AG04450 (cell line): ENCODE data around the gene TJP2. TPM values are rescaled to one million over a fixed set of nuclear protein-coding genes. Genes with fewer than 3 reads are reported as not detected.
A peak's percentile ranks its signal among the peaks of the same experiment; 100 is the strongest.

ENCODE experiments used
- CTCF ChIA-PET: fragments of 300-600, 350-600 bp; formaldehyde crosslinking; extraction: SDS; loops from one replicate; lab custom pipeline; 2022; ENCODE audit warnings: antibody characterized with exemption, inconsistent platforms; lab: Charles Lee
- POLR2A ChIA-PET: fragments of 350-600 bp; formaldehyde crosslinking; extraction: SDS; loops from one replicate; lab custom pipeline; 2021; ENCODE audit warnings: antibody characterized with exemption, inconsistent platforms; lab: Yijun Ruan, JAX
- DNase-seq: peaks from one replicate; pipeline ENCODE4 v3.0.0-alpha.2; 2011; ENCODE audit warnings: low read depth, low spot score
- H3K27ac ChIP-seq: one replicate; pipeline ENCODE4 v1.5.1; 2012; ENCODE audit warnings: low read depth, low read length, control low read depth
- H3K27me3 ChIP-seq: one replicate; pipeline ENCODE4 v1.6.0; 2012; ENCODE audit warnings: low read length; ENCODE audit not compliant: control insufficient read depth, insufficient read depth
- H3K4me3 ChIP-seq: 2 replicates; pipeline ENCODE4 v1.5.1; 2011; ENCODE audit warnings: mild to moderate bottlenecking, low read depth, low read length, control low read depth
- H3K9me3 ChIP-seq: 2 replicates; pipeline ENCODE4 v1.5.1; 2012; ENCODE audit warnings: low read length; ENCODE audit not compliant: control insufficient read depth, insufficient read depth
- CTCF ChIP-seq: IDR thresholded peaks from 2 replicates; pipeline ENCODE4 v1.5.1; 2011; ENCODE audit warnings: low read depth, low read length, control low read depth, inconsistent platforms
- polyA plus RNA-seq: library from polyadenylated mRNA; depleted of rRNA; stranded (reverse); fragments of >200 nt; gene quantifications from 2 replicates; pipeline ENCODE4 v1.2.3, GENCODE V29; 2011

Gene TJP2
- polyA plus RNA-seq, 1 experiment: 50.0 TPM

DNA sequence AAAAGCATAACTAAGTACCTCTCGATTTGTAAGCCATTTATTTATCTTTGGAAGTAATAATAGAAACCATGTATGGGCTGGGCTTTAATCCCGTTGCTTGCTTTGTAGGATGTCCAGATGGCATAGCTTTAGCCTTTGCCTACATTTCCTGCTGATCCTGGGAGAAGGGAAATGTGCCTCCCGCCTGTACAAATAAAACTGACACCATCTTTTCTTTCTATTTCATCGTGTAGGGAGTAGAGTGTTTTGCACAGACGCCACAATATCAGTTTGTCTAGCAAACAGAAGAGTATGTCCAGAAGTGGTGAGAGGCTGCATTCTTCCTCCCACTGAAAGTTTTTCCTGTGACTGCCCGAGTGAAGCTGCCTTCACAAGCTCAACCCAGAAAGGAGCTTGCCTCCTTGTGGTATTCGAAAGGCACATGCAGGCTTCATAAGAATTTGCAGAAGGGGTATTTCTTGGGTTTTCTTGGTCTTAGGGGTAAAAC is 24.7 kb upstream of the TJP2 start:
- peak; percentile 69 for TF ChIP-seq CTCF
- peak; percentile 65 for DNase-seq
- H3K4me3 ChIP-seq: peak overlapping the region; percentile 45
- ChIA-PET POLR2A (interaction anchor here (0.5 to 1.7 kb wide), 3 partner anchors 26 to 1271 kb away, joined by 3 to 7 read pairs (median 4); no protein-coding TSS in a partner anchor), CTCF (interaction anchor here (0.9 to 3.1 kb wide), 9 partner anchors 9 to 114 kb away, joined by 3 to 23 read pairs (median 6); partner anchors contain the start of gene FXN)
- peak overlapping the region; percentile 68 for H3K27ac ChIP-seq
- no peaks in the 10 kb centered on the region for H3K9me3 ChIP-seq
- no peaks in the 10 kb centered on the region for H3K27me3 ChIP-seq

DNA sequence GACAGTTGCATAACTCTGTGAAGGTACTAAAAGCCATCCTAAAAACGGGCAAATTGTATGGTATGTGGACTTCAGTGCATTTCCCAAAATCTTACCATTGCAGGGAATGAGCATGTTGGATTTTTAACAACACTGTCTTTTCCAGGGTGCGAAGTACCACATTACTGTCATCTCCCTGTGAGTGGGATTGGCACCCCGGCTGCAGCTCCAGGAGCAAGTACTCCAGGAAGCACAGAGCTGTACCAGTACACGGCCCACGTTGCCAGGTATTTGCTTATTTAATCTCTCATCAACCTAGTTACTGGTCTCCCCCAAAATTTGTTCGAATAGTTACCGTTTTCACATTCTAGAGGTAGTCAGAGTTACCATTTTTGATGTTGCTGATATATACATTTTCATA is 22.6 kb upstream of the TJP2 start:
- CTCF ChIA-PET: interaction anchor here (0.7 to 1.5 kb wide), 2 partner anchors 21 to 98 kb away, joined by 3 read pairs; no protein-coding TSS in a partner anchor
- no peak for TF ChIP-seq CTCF
- no peak overlapping the region for H3K4me3 ChIP-seq
- H3K9me3 ChIP-seq: no peaks in the 10 kb centered on the region
- H3K27me3 ChIP-seq: no peaks in the 10 kb centered on the region
- DNase-seq: no peak
- no peak overlapping the region for H3K27ac ChIP-seq
- POLR2A ChIA-PET: no interaction called here

DNA sequence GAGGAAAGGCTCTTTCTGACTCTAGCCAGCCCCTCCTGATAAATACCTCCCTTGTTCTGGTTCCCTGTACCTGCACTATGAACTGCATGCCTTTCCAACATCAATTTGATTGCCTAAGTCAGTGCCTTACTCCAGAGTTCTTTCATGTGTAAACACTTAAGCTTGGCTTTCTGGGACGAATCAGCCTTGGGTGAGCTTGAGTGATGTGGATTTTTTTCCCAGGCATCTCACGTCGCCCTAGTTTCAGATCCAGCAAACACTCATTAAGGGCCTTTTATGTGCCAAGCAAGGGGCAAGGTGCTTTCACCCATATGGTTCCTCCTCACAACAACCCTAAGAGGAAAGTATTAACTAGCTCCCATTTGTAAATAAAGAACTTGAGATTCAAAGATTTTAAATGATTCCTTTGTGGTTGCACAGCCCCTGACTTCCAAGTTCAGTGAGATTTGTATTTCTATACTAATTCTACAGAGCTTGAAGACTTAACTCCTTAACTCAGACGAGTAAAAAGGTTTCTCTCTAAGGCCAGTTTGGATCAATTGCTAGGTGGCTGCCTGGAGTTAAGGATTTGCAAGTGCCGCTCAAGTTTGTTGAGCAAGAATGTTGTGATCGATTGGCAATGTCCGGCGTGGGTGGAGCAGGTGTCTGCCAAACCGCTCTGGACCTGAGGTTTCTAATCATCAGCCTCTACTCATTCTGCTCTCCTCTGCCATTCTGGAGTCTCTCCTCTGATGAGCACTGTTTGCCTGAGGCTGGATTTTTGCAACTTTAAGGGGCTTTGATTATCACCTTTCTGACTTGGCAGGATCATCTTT is 20.2 kb upstream of the TJP2 start:
- ChIA-PET POLR2A (no interaction called here), CTCF (interaction anchor here (0.6 to 2.6 kb wide), 3 partner anchors 39 to 100 kb away, joined by 3 to 12 read pairs (median 5); no protein-coding TSS in a partner anchor)

GRCh38 chr9:69155341-69156030 is 18.6 kb upstream of the TJP2 start:
- ChIA-PET POLR2A (no interaction called here), CTCF (interaction anchor here (0.6 to 2.6 kb wide), 4 partner anchors 9 to 81 kb away, joined by 3 to 12 read pairs (median 8); no protein-coding TSS in a partner anchor)

More for the DNA sequence above, 20.2 kb upstream of the TJP2 start:
- DNase-seq: no peak
- no peaks in the 10 kb centered on the region for H3K9me3 ChIP-seq
- no peaks in the 10 kb centered on the region for H3K27me3 ChIP-seq
- H3K27ac ChIP-seq: no peak overlapping the region
- no peak for TF ChIP-seq CTCF
- no peak overlapping the region for H3K4me3 ChIP-seq

More at GRCh38 chr9:69155341-69156030, 18.6 kb upstream of the TJP2 start:
- no peak for TF ChIP-seq CTCF
- no peak for DNase-seq
- Histone ChIP-seq H3K4me3 (no peak overlapping the region), H3K27ac (no peak overlapping the region), H3K27me3 (no peaks in the 10 kb centered on the region), H3K9me3 (no peaks in the 10 kb centered on the region)
